OCI-LY1 (cell line): ENCODE results near the gene CCDC102B.

Source experiments
- EZH2 ChIP-seq: fragments of 200-600 bp; sonication (generic), shearing (Covaris generic); IDR thresholded peaks from 2 replicates; pipeline ENCODE4 v1.8.0; 2017; ENCODE audit warnings: borderline replicate concordance, mixed run types, mild to moderate bottlenecking, antibody characterized with exemption, low read length, moderate library complexity, mixed read lengths
- TF ChIP-seq, protein P1 (sequence below): fragments of 200-600 bp; sonication (generic), shearing (Covaris generic); IDR thresholded peaks from 2 replicates; pipeline ENCODE4 v1.5.1; 2017; ENCODE audit warnings: mild to moderate bottlenecking, antibody characterized with exemption, low read length, moderate library complexity, mixed read lengths

- TF ChIP-seq, protein P1, sequence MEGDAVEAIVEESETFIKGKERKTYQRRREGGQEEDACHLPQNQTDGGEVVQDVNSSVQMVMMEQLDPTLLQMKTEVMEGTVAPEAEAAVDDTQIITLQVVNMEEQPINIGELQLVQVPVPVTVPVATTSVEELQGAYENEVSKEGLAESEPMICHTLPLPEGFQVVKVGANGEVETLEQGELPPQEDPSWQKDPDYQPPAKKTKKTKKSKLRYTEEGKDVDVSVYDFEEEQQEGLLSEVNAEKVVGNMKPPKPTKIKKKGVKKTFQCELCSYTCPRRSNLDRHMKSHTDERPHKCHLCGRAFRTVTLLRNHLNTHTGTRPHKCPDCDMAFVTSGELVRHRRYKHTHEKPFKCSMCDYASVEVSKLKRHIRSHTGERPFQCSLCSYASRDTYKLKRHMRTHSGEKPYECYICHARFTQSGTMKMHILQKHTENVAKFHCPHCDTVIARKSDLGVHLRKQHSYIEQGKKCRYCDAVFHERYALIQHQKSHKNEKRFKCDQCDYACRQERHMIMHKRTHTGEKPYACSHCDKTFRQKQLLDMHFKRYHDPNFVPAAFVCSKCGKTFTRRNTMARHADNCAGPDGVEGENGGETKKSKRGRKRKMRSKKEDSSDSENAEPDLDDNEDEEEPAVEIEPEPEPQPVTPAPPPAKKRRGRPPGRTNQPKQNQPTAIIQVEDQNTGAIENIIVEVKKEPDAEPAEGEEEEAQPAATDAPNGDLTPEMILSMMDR = no peak
- TF ChIP-seq EZH2 = no peak
Observed at GRCh38 chr18:68841301-68841700, 43.4 kb downstream of the CCDC102B start.
